ENCODE results near the gene ANAPC15. TPM values are rescaled to one million over a fixed set of nuclear protein-coding genes. Genes with fewer than 3 reads are reported as not detected.

Gene ANAPC15
- total and polyA plus RNA-seq, 2 of the 13 experiments (the other 11 are each of a cell fraction or from before 2014, with no cell fraction given) = 18.8 to 25.7 TPM

DNA sequence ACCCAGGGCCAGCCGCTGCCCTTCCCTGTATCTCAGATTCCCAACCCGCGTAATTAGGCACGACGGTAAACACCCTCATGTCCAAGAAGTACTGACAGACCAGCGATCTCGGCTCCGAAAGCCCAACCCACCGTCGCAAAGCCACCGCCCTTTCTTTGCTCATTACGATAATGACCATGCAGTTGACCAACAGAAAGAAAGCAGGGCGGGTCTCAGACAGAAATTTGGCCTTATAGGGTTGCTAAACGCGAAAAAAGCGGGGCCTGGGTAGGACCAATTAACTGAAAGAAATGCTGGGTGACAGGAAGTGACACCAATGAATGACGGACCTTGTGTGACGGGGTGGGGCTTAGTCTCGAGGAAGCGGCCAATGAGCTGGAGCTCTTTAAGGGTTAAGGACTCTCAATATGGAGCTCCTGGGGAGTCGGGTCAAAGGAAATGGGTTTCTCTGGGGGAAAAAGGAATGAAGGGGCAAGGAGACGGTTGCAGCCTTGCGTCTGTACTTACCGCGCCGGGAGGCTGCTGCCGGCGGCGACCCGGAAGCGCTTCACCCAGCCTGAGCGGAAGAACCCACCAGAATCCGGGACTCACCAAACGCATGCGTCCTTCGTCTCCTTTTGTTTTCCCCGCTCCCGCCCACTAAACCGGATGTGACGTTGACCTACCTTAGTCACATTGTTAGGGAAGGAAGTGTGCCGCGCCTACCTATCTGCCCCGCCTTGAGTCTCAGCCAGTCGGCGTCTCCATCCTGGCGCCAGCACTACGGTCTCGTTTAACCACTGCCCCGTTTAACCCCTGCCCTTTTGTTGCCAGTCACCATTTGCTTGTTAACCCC is at the start of gene ANAPC15 (continued):
- TF ChIP-seq ZNF362 (CRISPR knock-in tag; IDR thresholded peaks at IDR 0.05; ENCODE audit: borderline replicate concordance) = peak; percentile 24; the same call in 1 of the 2 replicates
- TF ChIP-seq HOXA5 (CRISPR knock-in tag; IDR thresholded peaks at IDR 0.05) = peak; percentile 54; the same call in 1 of the 2 replicates
- no peak for TF ChIP-seq MTF1 (CRISPR knock-in tag; IDR thresholded peaks at IDR 0.05)
- no peak for TF ChIP-seq ZNF354B (CRISPR knock-in tag; IDR thresholded peaks at IDR 0.05)
- TF ChIP-seq FOSL2 (CRISPR knock-in tag; IDR thresholded peaks at IDR 0.05) = peak; percentile 66
- TF ChIP-seq SP5 (CRISPR knock-in tag; IDR thresholded peaks at IDR 0.05; ENCODE audit: borderline replicate concordance, low read depth) = peak; percentile 81
- TF ChIP-seq MIER3 (CRISPR knock-in tag; IDR thresholded peaks at IDR 0.05; ENCODE audit: borderline replicate concordance) = peak; percentile 52
- TF ChIP-seq SAFB2 (CRISPR knock-in tag; IDR thresholded peaks at IDR 0.05; ENCODE audit: borderline replicate concordance, low read depth) = peak; percentile 44; the same call in 1 of the 2 replicates
- TF ChIP-seq PCBP1 (IDR thresholded peaks at IDR 0.05; ENCODE audit: borderline replicate concordance, low read depth, low read length) = 0 out of 2 replicates have a peak, but pooled peaks have one; percentile 64
- 0 out of 2 replicates have a peak, but pooled peaks have one; percentile 15 for TF ChIP-seq REPIN1 (CRISPR knock-in tag; IDR thresholded peaks at IDR 0.05; ENCODE audit: borderline replicate concordance, low read depth)
- TF ChIP-seq ERF (CRISPR knock-in tag; IDR thresholded peaks at IDR 0.05) = peak; percentile 82
- peak; percentile 66 for TF ChIP-seq MED1 (CRISPR knock-in tag; IDR thresholded peaks at IDR 0.05)
- no peak; the same call in 1 of the 2 replicates for TF ChIP-seq SMC3 (IDR thresholded peaks at IDR 0.05; ENCODE audit: low read length)
- peak; percentile 77 for TF ChIP-seq ARID4A (CRISPR knock-in tag; IDR thresholded peaks at IDR 0.05; ENCODE audit: borderline replicate concordance)
- 0 out of 2 replicates have a peak, but pooled peaks have one; percentile 51 for TF ChIP-seq ZNF878 (CRISPR knock-in tag; IDR thresholded peaks at IDR 0.05)
- 0 out of 2 replicates have a peak, but pooled peaks have one; percentile 38 for TF ChIP-seq ZNF567 (CRISPR knock-in tag; IDR thresholded peaks at IDR 0.05; ENCODE audit: borderline replicate concordance)
- no peak for TF ChIP-seq SOX6 (IDR thresholded peaks at IDR 0.05)
- TF ChIP-seq SOX6 (CRISPR knock-in tag; IDR thresholded peaks at IDR 0.05) = peak; percentile 86
- TF ChIP-seq TFDP2 (CRISPR knock-in tag; IDR thresholded peaks at IDR 0.05) = peak; percentile 94
- TF ChIP-seq ZNF7 (CRISPR knock-in tag; IDR thresholded peaks at IDR 0.05) = 0 out of 2 replicates have a peak, but pooled peaks have one; percentile 9
- 0 out of 2 replicates have a peak, but pooled peaks have one; percentile 10 for TF ChIP-seq ZNF292 (CRISPR knock-in tag; IDR thresholded peaks at IDR 0.05; ENCODE audit: borderline replicate concordance, low read depth)
